ENCODE data around the gene UCKL1. TPM values are rescaled to one million over a fixed set of nuclear protein-coding genes. Genes with fewer than 3 reads are reported as not detected.

The UCKL1 gene
- 21.2 TPM for total RNA-seq
- polyA plus RNA-seq = 51.8 TPM
- long read RNA-seq, donor 1 = 0 reads
- long read RNA-seq, donor 2, partial matches to known transcripts = 0 of 8 reads
- long read RNA-seq, donor 2, other reads (novel, unspliced or antisense) = 8 of 8 reads
- long read RNA-seq, donor 3, partial matches to known transcripts = 0 of 11 reads
- long read RNA-seq, donor 3, other reads (novel, unspliced or antisense) = 11 of 11 reads
- long read RNA-seq, donor 4 = 0 reads
- long read RNA-seq, donor 5 = 0 reads
- long read RNA-seq, donor 6, partial matches to known transcripts = 0 of 6 reads
- long read RNA-seq, donor 6, other reads (novel, unspliced or antisense) = 6 of 6 reads
- long read RNA-seq, donor 7 = 0 reads
- long read RNA-seq, donor 8 = 0 reads
- long read RNA-seq, donor 9 = 0 reads
- long read RNA-seq, donor 10 = 0 reads

- no peaks in the 10 kb centered on the region for H3K9me3 ChIP-seq (ENCODE audit: control insufficient read depth in 2 of 2, insufficient read depth in 1 of 2, low read length in 1 of 2)
- peak within 1 kb of the TSS; percentile 37 to 64 for H3K27ac ChIP-seq (ENCODE audit: low read depth in 1 of 2, low read length in 1 of 2)
- H3K36me3 ChIP-seq (ENCODE audit: control insufficient read depth in 2 of 2, insufficient read depth in 2 of 2, low read length in 1 of 2) = peaks cover 20 to 27% of the 10 kb centered on the region in 2 donors
- H3K27me3 ChIP-seq (ENCODE audit: control insufficient read depth in 2 of 2, insufficient read depth in 1 of 2, low read length in 1 of 2) = no peaks in the 10 kb centered on the region
- peak in 8 of 9 donors; percentile 62 to 94 (median 82) for DNase-seq (ENCODE audit: low read depth in 6 of 9, low spot score in 9 of 9)
- peaks cover 18 to 29% of the 10 kb centered on the region in 2 donors for H3K4me1 ChIP-seq (ENCODE audit: control insufficient read depth in 2 of 2, insufficient read depth in 2 of 2, low read length in 2 of 2)
- peak within 1 kb of the TSS; percentile 77 to 97 for H3K4me3 ChIP-seq (ENCODE audit: low read length in 2 of 2)
- WGBS = under 1% methylated on average over 105 of the region's 105 CpGs
Measured at GRCh38 chr20:63955827-63956663, at the start of gene UCKL1. Gene UCKL1 (minus strand): TSS chr20:63956416. CDS start chr20:63956372, 44 bp downstream.

- WGBS = 93% methylated on average over 6 of the region's 6 CpGs
Measured at GRCh38 chr20:64005394-64005793, 49.2 kb upstream of the UCKL1 start.

DNA sequence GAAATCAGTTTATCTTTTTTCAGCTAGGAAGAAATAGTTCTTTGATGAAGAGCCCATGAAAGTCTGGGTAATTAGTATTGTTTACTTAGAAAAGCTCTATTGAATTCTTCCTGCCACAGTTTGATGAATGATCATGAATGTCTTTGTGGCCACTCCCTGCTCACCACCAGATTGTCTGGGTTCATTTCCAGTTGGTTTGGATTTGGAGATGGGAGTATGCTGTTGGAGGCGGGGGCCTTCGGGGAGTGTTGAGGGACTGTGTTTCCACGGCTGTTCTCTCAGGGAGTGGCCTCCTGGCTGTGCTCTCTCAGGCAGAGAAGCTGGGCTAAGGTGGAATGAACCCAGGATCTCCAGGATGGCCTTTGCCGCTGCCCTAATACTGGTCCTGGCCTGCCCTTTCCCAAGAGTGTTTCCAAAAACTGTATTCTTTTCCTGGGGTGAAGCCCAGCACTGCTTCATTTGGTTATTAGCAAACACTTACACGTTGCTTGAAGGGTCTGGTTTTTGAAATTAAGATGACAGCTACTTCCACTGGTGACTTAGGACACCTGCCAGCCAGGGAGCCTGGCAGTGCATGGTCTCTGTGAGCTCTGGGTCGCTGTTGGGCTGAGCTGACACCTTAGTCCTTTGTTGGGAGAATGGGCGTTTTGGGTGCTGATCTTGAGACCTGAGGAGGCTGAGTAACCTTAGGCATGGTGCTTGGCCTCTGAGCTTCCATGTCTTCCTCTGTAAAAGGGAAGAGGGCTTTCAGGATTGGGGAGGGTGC lies 47.9 kb upstream of the UCKL1 start:
- no peak for DNase-seq (ENCODE audit: low read depth in 6 of 9, low spot score in 9 of 9)
- H3K36me3 ChIP-seq (ENCODE audit: control insufficient read depth in 2 of 2, insufficient read depth in 2 of 2, low read length in 1 of 2) = peaks cover 79 to 83% of the 10 kb centered on the region in 2 donors
- H3K4me1 ChIP-seq (ENCODE audit: control insufficient read depth in 2 of 2, insufficient read depth in 2 of 2, low read length in 2 of 2) = no peaks in the 10 kb centered on the region
- no peak overlapping the region for H3K27ac ChIP-seq (ENCODE audit: low read depth in 1 of 2, low read length in 1 of 2)
- H3K27me3 ChIP-seq (ENCODE audit: control insufficient read depth in 2 of 2, insufficient read depth in 1 of 2, low read length in 1 of 2) = no peaks in the 10 kb centered on the region
- no peak overlapping the region for H3K4me3 ChIP-seq (ENCODE audit: low read length in 2 of 2)
- peaks cover 4 to 8% of the 10 kb centered on the region in 2 donors for H3K9me3 ChIP-seq (ENCODE audit: control insufficient read depth in 2 of 2, insufficient read depth in 1 of 2, low read length in 1 of 2)
- 94% methylated on average over 7 of the region's 7 CpGs for WGBS

More at GRCh38 chr20:64005394-64005793, 49.2 kb upstream of the UCKL1 start:
- peak overlapping the region in 1 of 2 donors; percentile 25 for H3K27ac ChIP-seq (ENCODE audit: low read depth in 1 of 2, low read length in 1 of 2)
- H3K4me3 ChIP-seq (ENCODE audit: low read length in 2 of 2) = no peak overlapping the region
- H3K9me3 ChIP-seq (ENCODE audit: control insufficient read depth in 2 of 2, insufficient read depth in 1 of 2, low read length in 1 of 2) = peaks cover 4 to 8% of the 10 kb centered on the region in 2 donors
- no peak for DNase-seq (ENCODE audit: low read depth in 6 of 9, low spot score in 9 of 9)
- no peaks in the 10 kb centered on the region for H3K4me1 ChIP-seq (ENCODE audit: control insufficient read depth in 2 of 2, insufficient read depth in 2 of 2, low read length in 2 of 2)
- H3K36me3 ChIP-seq (ENCODE audit: control insufficient read depth in 2 of 2, insufficient read depth in 2 of 2, low read length in 1 of 2) = peaks cover 76 to 83% of the 10 kb centered on the region in 2 donors
- no peaks in the 10 kb centered on the region for H3K27me3 ChIP-seq (ENCODE audit: control insufficient read depth in 2 of 2, insufficient read depth in 1 of 2, low read length in 1 of 2)

DNA sequence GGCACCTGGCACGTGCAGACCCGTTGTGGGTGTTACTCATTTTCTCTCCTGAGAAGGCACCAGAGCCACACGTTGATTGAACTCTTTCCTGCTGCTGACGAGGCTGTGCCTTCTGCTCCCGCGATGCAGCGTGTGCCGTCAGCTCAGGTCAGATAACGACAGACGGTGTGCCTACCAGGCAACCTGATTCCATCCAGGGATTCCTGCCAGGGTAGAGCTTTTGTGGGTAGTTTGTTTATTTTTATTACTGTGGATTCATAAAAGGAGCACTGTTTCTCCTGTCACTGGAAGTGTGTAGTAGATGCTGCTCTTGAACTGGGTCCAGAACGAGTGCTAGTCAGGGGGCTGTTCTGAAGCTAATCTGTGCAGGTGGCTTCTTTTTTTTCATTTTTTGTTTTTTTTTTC lies 45.4 kb upstream of the UCKL1 start:
- H3K4me1 ChIP-seq (ENCODE audit: control insufficient read depth in 2 of 2, insufficient read depth in 2 of 2, low read length in 2 of 2) = no peaks in the 10 kb centered on the region
- no peak for DNase-seq (ENCODE audit: low read depth in 6 of 9, low spot score in 9 of 9)
- H3K27me3 ChIP-seq (ENCODE audit: control insufficient read depth in 2 of 2, insufficient read depth in 1 of 2, low read length in 1 of 2) = no peaks in the 10 kb centered on the region

GRCh38 chr20:64000906-64001305 lies 44.7 kb upstream of the UCKL1 start:
- WGBS = 95% methylated on average over 12 of the region's 12 CpGs
- H3K27me3 ChIP-seq (ENCODE audit: control insufficient read depth in 2 of 2, insufficient read depth in 1 of 2, low read length in 1 of 2) = no peaks in the 10 kb centered on the region
- peaks cover 77 to 84% of the 10 kb centered on the region in 2 donors for H3K36me3 ChIP-seq (ENCODE audit: control insufficient read depth in 2 of 2, insufficient read depth in 2 of 2, low read length in 1 of 2)
- no peak for DNase-seq (ENCODE audit: low read depth in 6 of 9, low spot score in 9 of 9)
- no peaks in the 10 kb centered on the region for H3K9me3 ChIP-seq (ENCODE audit: control insufficient read depth in 2 of 2, insufficient read depth in 1 of 2, low read length in 1 of 2)
- no peak overlapping the region for H3K27ac ChIP-seq (ENCODE audit: low read depth in 1 of 2, low read length in 1 of 2)
- no peaks in the 10 kb centered on the region for H3K4me1 ChIP-seq (ENCODE audit: control insufficient read depth in 2 of 2, insufficient read depth in 2 of 2, low read length in 2 of 2)
- no peak overlapping the region for H3K4me3 ChIP-seq (ENCODE audit: low read length in 2 of 2)

More for the DNA sequence above, 45.4 kb upstream of the UCKL1 start:
- 88% methylated on average over 11 of the region's 11 CpGs for WGBS
- Histone ChIP-seq H3K27ac (ENCODE audit: low read depth in 1 of 2, low read length in 1 of 2) (peak overlapping the region in 1 of 2 donors; percentile 31), H3K9me3 (ENCODE audit: control insufficient read depth in 2 of 2, insufficient read depth in 1 of 2, low read length in 1 of 2) (no peaks in the 10 kb centered on the region), H3K36me3 (ENCODE audit: control insufficient read depth in 2 of 2, insufficient read depth in 2 of 2, low read length in 1 of 2) (peaks cover 74 to 82% of the 10 kb centered on the region in 2 donors), H3K4me3 (ENCODE audit: low read length in 2 of 2) (no peak overlapping the region)

GRCh38 chr20:63982937-63983336 lies 26.7 kb upstream of the UCKL1 start:
- peaks cover 0 to 17% of the 10 kb centered on the region in 2 donors for H3K27me3 ChIP-seq (ENCODE audit: control insufficient read depth in 2 of 2, insufficient read depth in 1 of 2, low read length in 1 of 2)
- no peak overlapping the region for H3K27ac ChIP-seq (ENCODE audit: low read depth in 1 of 2, low read length in 1 of 2)
- H3K4me3 ChIP-seq (ENCODE audit: low read length in 2 of 2) = no peak overlapping the region
- no peak for DNase-seq (ENCODE audit: low read depth in 6 of 9, low spot score in 9 of 9)
- 97% methylated on average over 14 of the region's 14 CpGs for WGBS
- H3K9me3 ChIP-seq (ENCODE audit: control insufficient read depth in 2 of 2, insufficient read depth in 1 of 2, low read length in 1 of 2) = no peaks in the 10 kb centered on the region
- peaks cover 15 to 30% of the 10 kb centered on the region in 2 donors for H3K4me1 ChIP-seq (ENCODE audit: control insufficient read depth in 2 of 2, insufficient read depth in 2 of 2, low read length in 2 of 2)
- H3K36me3 ChIP-seq (ENCODE audit: control insufficient read depth in 2 of 2, insufficient read depth in 2 of 2, low read length in 1 of 2) = peaks cover 34 to 47% of the 10 kb centered on the region in 2 donors

DNA sequence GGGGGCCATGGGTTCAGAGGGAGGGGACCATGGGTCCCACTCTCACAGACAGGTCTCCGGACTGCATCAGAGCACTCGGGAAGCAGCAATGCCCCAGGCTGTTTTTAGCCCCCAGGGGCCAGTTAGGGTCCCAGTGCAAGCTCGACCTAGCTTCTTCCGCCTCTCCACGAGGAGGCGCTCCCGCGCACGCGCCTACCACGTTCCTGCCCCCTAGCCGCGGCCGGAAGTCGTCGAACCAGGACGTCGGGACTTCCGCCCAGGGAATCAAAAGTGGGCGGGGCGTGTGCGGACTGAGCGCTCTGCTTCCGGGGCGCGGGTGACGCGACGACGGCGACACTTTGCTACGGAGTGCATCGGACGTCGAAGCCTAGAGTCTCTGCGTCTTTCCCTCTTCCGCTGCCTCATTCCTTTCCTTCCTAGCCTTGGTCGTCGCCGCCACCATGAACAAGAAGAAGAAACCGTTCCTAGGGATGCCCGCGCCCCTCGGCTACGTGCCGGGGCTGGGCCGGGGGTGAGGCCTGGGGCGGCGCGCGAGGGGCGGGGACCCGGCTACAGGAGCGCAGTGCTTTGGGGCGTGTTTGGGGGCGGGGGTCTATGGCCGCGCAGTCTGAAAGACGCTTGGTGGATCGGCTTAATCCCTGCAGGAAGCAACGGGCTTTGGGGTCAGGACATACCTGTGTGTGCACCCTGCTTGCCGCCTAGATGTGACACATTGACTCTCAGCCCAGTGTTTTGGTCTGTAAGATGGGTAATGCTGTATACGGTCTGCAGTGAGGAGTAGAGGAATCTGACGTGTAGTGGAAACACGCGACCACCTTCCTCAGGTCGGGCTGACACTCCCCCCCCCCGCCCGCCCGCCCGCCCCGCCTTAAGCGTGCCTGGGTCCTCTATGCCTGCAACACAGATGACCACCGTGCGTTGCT lies 24.9 kb upstream of the UCKL1 start, which contains the start of gene PRPF6:
Gene PRPF6, plus strand, starts transcription at position 327 of the 923 bp plus-strand sequence. Its CDS starts 114 bp downstream, at position 441.
- H3K27me3 ChIP-seq (ENCODE audit: control insufficient read depth in 2 of 2, insufficient read depth in 1 of 2, low read length in 1 of 2) = peaks cover 0 to 17% of the 10 kb centered on the region in 2 donors
- DNase-seq (ENCODE audit: low read depth in 6 of 9, low spot score in 9 of 9) = peak; percentile 80 to 97 (median 93)
- under 1% methylated on average over 75 of the region's 75 CpGs for WGBS
- peaks cover 26 to 33% of the 10 kb centered on the region in 2 donors for H3K36me3 ChIP-seq (ENCODE audit: control insufficient read depth in 2 of 2, insufficient read depth in 2 of 2, low read length in 1 of 2)
- peak within 1 kb of the TSS; percentile 66 to 92 for H3K27ac ChIP-seq (ENCODE audit: low read depth in 1 of 2, low read length in 1 of 2)
- H3K9me3 ChIP-seq (ENCODE audit: control insufficient read depth in 2 of 2, insufficient read depth in 1 of 2, low read length in 1 of 2) = no peaks in the 10 kb centered on the region
- peaks cover 15 to 41% of the 10 kb centered on the region in 2 donors for H3K4me1 ChIP-seq (ENCODE audit: control insufficient read depth in 2 of 2, insufficient read depth in 2 of 2, low read length in 2 of 2)
- peak within 1 kb of the TSS; percentile 69 to 78 for H3K4me3 ChIP-seq (ENCODE audit: low read length in 2 of 2)
